Measurements from ENCODE around the gene ZNF398. TPM values are rescaled to one million over a fixed set of nuclear protein-coding genes. Genes with fewer than 3 reads are reported as not detected.

ZNF398 gene
- total RNA-seq, 1 experiment from 2014 or later, result 62.1 TPM

DNA sequence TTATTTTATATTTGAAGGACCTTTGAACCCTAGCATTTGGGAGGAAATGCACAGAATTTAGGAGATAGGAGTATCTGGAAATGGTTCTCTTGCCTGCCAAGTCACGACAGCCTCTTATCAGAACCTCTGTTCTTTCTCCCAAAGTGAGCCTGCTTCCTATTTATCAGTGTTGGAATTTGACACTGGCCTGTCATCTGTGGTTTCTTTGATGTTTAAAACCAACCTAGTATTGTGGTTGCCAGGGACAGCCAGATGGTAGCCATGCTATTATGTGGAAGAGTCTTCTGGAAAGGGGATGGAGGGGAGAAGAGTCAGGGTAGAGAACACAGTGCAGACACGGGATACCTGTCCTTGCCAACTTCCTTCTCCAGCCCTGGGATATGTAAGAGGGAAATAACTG, 69.1 kb downstream of the ZNF398 start:
- H4K8ac ChIP-seq (replicated peaks; ENCODE audit: insufficient read length, low read depth, low read length), result no peak overlapping the region
- no peak overlapping the region for H3K23ac ChIP-seq (ENCODE audit: insufficient read length, low read depth, low read length)
- no CpG with 5 or more reads among the region's 2 CpGs for WGBS (ENCODE audit: extremely low coverage, insufficient read length, low lambda C conversion rate)
- no peak overlapping the region for H2BK15ac ChIP-seq (ENCODE audit: low read depth, low read length)
- no peak overlapping the region for H2BK12ac ChIP-seq (ENCODE audit: insufficient read length, low read depth, low read length)
- no peaks in the 10 kb centered on the region for H3K27me3 ChIP-seq (ENCODE audit: insufficient read depth, low read length)
- no peak overlapping the region for H3T11ph ChIP-seq (ENCODE audit: low read length)
- H4K20me1 ChIP-seq (ENCODE audit: control insufficient read depth, insufficient read depth, insufficient read length), result no peaks in the 10 kb centered on the region
- no peak overlapping the region for H2BK5ac ChIP-seq (ENCODE audit: insufficient read length, low read length)
- H3K4me1 ChIP-seq (ENCODE audit: insufficient read depth, low read length), result no peaks in the 10 kb centered on the region
- no peak overlapping the region for H3K27ac ChIP-seq (ENCODE audit: insufficient read length, low read depth, low read length)
- Mint-ChIP-seq H3K27me3 (ENCODE audit: low read depth) (no peaks in the 10 kb centered on the region), H3K36me3 (ENCODE audit: insufficient read depth in 1 of 3, low read depth in 3 of 3) (peaks cover 51 to 95% (median 82%) of the 10 kb centered on the region in 3 experiments), H3K9me3 (no peaks in the 10 kb centered on the region), H3K4me3 (no peak overlapping the region), H3K4me1 (peaks cover 18 to 19% of the 10 kb centered on the region in 2 experiments), H3K27ac (no peak overlapping the region)
- no peaks in the 10 kb centered on the region for H3K23me2 ChIP-seq (ENCODE audit: insufficient read length, low read depth, low read length, poor library complexity, severe bottlenecking)
- no peak for DNase-seq
- no peak overlapping the region for H2AK5ac ChIP-seq (ENCODE audit: insufficient read length, low read length)
- H4K91ac ChIP-seq (ENCODE audit: insufficient read length, low read depth, low read length), result no peak overlapping the region
- H3K18ac ChIP-seq (ENCODE audit: insufficient read length, low read depth, low read length), result no peak overlapping the region
- H2BK120ac ChIP-seq (ENCODE audit: low read depth, low read length, poor library complexity, severe bottlenecking), result no peak overlapping the region
- no peaks in the 10 kb centered on the region for H3K79me1 ChIP-seq (ENCODE audit: insufficient read depth, low read depth, low read length, poor library complexity, severe bottlenecking)
- no peak overlapping the region for H4K5ac ChIP-seq (ENCODE audit: insufficient read length, low read depth, low read length)
- H2AFZ ChIP-seq (ENCODE audit: low read length), result no peak overlapping the region
- H3K56ac ChIP-seq (ENCODE audit: insufficient read length, low read depth, low read length), result no peak overlapping the region
- no peaks in the 10 kb centered on the region for H3K9me3 ChIP-seq (ENCODE audit: control insufficient read depth, low read depth, low read length)
- no peak overlapping the region for H3K9ac ChIP-seq (ENCODE audit: extremely low read depth, insufficient read length, low read length)
- no peak overlapping the region for H2BK20ac ChIP-seq (ENCODE audit: low read depth, low read length, poor library complexity, severe bottlenecking)
- TF ChIP-seq, protein P1, sequence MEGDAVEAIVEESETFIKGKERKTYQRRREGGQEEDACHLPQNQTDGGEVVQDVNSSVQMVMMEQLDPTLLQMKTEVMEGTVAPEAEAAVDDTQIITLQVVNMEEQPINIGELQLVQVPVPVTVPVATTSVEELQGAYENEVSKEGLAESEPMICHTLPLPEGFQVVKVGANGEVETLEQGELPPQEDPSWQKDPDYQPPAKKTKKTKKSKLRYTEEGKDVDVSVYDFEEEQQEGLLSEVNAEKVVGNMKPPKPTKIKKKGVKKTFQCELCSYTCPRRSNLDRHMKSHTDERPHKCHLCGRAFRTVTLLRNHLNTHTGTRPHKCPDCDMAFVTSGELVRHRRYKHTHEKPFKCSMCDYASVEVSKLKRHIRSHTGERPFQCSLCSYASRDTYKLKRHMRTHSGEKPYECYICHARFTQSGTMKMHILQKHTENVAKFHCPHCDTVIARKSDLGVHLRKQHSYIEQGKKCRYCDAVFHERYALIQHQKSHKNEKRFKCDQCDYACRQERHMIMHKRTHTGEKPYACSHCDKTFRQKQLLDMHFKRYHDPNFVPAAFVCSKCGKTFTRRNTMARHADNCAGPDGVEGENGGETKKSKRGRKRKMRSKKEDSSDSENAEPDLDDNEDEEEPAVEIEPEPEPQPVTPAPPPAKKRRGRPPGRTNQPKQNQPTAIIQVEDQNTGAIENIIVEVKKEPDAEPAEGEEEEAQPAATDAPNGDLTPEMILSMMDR (conservative IDR thresholded peaks at IDR 0.05), result no peak
- H3K79me2 ChIP-seq (ENCODE audit: insufficient read depth, low read length), result no peaks in the 10 kb centered on the region; the same call in 1 of the 2 replicates
- no peak overlapping the region for H3K14ac ChIP-seq (ENCODE audit: insufficient read depth, low read length)
- no peak overlapping the region for H3K4me2 ChIP-seq (ENCODE audit: insufficient read depth, insufficient read length, low read length)
- no peak overlapping the region for H3K4ac ChIP-seq (ENCODE audit: low read depth, low read length)

All from H9 (cell line).